D721Med (cell line): Measurements from ENCODE around the gene AIG1.

Source experiments
- DNase-seq: peaks from one replicate; pipeline ENCODE4 v3.0.0; 2011; ENCODE audit warnings: low spot score; ENCODE audit not compliant: insufficient read length
- FAIRE-seq: peaks from 2 replicates; lab custom pipeline; 2011; peaks lifted over from hg19 to GRCh38; lab: Jason Lieb, UNC
- TF ChIP-seq, protein P1 (sequence below): IDR thresholded peaks from 2 replicates; pipeline ENCODE4 v1.5.1; 2012; ENCODE audit warnings: mild to moderate bottlenecking, control low read depth; ENCODE audit not compliant: insufficient read depth; ENCODE audit errors: missing control alignments

AIG1 gene

DNA sequence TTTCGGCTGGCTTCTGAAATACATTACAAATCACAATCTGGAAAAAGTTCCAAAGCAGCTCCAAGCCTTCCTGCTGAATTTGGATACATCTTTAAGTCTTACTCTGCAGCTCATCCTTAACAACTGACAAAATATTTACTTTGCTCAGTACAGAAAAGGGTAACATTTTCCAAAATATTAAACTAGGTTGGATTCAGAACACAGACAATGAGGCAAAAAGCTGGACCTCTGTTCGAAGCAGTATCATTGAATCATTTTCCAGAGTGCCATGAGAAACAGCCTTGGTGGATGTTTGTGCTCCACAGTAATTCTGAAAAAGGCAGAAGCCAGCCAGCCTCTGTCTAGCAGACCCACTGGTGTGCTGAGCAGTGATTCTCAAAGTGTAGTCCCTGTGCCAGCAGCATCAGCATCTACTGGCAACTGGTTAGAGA, 162.1 kb downstream of the AIG1 start:
- DNase-seq: no peak
- TF ChIP-seq, protein P1, sequence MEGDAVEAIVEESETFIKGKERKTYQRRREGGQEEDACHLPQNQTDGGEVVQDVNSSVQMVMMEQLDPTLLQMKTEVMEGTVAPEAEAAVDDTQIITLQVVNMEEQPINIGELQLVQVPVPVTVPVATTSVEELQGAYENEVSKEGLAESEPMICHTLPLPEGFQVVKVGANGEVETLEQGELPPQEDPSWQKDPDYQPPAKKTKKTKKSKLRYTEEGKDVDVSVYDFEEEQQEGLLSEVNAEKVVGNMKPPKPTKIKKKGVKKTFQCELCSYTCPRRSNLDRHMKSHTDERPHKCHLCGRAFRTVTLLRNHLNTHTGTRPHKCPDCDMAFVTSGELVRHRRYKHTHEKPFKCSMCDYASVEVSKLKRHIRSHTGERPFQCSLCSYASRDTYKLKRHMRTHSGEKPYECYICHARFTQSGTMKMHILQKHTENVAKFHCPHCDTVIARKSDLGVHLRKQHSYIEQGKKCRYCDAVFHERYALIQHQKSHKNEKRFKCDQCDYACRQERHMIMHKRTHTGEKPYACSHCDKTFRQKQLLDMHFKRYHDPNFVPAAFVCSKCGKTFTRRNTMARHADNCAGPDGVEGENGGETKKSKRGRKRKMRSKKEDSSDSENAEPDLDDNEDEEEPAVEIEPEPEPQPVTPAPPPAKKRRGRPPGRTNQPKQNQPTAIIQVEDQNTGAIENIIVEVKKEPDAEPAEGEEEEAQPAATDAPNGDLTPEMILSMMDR: no peak
- no peak for FAIRE-seq

DNA sequence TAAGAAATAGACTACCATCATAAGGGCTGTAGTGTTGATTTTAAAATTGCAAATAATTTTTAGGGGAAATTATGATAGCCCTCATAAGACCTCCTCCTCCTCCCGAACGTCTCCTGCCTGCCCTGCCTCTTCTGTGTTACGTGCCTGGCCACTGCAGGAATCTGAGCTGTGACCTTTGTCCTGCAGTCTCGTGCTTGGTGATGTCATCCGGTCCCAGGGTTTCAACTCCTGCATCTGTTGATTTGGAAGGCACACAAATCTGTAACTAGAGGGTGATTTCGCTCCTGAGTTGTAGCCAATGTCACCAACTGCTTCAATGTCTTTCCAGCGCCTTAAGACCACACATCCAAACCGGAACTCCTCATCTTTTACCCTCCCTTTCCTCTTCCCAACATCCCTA, 163.2 kb downstream of the AIG1 start:
- FAIRE-seq: no peak
- DNase-seq: no peak
- TF ChIP-seq, protein P1: no peak

DNA sequence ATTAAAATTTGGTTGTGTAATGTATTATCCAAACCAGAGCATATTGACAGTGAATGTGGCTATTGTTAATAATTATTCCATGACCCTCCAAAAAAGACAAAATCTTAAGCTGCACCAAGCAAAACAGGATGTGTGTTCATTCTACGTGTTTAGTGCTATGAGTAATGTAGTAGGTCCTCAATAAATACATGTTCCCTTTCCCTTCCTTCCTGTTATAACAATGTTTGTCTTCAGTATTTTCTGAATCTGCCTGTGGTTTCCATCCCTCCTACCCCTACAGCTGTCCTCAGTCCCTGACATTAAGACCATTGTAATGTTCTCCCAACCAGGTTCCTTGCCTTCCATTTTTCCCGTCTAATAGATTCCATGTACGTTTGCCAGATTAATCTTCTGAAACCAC, 163.8 kb downstream of the AIG1 start:
- TF ChIP-seq, protein P1: no peak
- FAIRE-seq (no peak), DNase-seq (no peak)

DNA sequence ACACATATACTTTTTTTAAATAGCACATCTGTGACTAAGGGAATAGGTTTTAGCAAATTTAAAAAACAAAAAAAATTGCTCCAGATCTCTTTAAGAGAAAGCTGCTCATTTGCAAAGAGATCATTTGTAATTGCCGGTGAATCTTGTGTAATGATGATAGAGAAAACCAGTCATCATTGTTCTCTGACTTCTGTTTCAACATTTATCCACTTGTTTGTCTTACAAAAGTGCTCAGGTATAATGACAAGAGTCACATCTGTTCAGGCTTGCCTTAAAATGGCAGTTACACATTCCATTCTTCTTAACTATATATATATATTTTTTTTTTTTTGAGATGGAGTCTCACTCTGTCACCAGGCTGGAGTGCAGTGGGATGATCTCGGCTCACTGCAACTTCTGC, 165.2 kb downstream of the AIG1 start:
- no peak for FAIRE-seq
- TF ChIP-seq, protein P1: no peak
- no peak for DNase-seq

DNA sequence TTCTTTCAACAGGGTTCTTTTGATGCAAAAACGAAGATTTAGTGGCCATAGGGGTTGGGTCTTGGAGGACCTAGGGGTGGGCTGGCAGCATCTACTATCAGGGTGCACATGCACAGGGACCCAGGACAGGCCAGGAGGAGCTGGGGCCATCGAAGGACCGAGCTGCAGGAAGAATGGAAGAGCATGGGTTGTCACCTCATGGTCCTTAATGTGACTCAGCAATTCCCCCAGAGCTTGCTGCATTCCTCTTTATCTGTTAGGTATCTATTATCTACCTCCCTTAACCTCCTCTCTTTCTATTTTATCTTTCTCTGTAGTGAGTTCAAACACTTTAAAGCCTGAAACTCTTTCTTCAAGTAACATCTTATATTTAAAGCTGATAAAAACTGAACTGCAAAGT, 167.0 kb downstream of the AIG1 start:
- DNase-seq (no peak), FAIRE-seq (no peak)
- TF ChIP-seq, protein P1: no peak

DNA sequence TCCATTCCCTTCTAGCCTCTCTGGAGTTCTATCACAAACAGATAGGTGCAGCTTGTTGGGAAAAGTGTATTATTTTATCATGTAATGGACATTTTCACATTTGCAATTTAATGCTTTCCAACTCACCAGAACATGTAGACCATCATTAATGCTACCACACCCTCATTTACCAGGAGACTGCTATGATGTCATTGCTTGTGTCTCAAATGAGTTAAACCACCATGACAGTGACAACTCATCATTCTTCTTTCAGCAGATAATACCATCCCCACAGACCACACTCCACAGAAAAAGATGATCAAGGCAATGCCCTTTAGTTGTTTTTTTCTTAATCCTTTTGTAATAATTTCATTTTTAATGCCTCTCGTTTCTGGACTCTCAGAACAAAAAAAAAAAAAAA, 168.7 kb downstream of the AIG1 start:
- DNase-seq (no peak), FAIRE-seq (no peak)
- TF ChIP-seq, protein P1: no peak

DNA sequence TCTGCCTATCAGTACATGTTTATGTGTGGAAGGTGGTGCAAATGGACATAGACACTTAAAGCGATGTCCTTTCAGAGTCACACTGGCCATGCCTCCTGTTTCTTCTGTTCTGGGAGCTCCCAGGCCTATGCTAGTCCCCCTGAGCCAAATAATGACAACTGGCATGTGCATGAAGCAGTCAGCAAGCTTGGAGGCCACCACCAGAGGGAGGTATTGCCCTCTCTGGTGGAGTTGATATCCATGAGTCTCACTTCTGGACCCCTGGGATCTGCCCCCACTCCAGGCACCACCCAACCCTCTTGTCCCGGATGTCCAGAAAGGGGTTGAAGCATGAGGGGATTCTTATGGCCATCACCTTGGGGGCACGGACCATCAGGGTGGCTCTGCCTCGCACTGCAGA, 172.2 kb downstream of the AIG1 start:
- FAIRE-seq (no peak), DNase-seq (no peak)
- TF ChIP-seq, protein P1: peak; percentile 61
